Occipital lobe (tissue), 2 donors: ENCODE data around the gene KCNH5. TPM values are rescaled to one million over a fixed set of nuclear protein-coding genes. Genes with fewer than 3 reads are reported as not detected.
"Not testable (repeated sequence)": the region's sequence is repeated elsewhere in the genome, so short reads cannot be mapped to it uniquely, and the experiment has no call there.

Experiments
- DNase-seq: peaks from one replicate; lab custom pipeline; 2025; lab: John Stamatoyannopoulos, UW
- total RNA-seq: library from RNA; depleted of rRNA; stranded (reverse); fragments of >200 nt; gene quantifications from one replicate; pipeline ENCODE4 v1.2.3, GENCODE V29; 2014

Gene KCNH5
- total RNA-seq, 1 donor from 2014 or later, result 23.9 TPM

- DNase-seq, result not testable (repeated sequence)
These were observed 298.4 kb downstream of the KCNH5 start for GRCh38 chr14:62746881-62747280.

- DNase-seq, result no peak
These were observed 299.8 kb downstream of the KCNH5 start for GRCh38 chr14:62745496-62745895.

GRCh38 chr14:62743560-62743959 is 301.7 kb downstream of the KCNH5 start:
- no peak for DNase-seq

DNA sequence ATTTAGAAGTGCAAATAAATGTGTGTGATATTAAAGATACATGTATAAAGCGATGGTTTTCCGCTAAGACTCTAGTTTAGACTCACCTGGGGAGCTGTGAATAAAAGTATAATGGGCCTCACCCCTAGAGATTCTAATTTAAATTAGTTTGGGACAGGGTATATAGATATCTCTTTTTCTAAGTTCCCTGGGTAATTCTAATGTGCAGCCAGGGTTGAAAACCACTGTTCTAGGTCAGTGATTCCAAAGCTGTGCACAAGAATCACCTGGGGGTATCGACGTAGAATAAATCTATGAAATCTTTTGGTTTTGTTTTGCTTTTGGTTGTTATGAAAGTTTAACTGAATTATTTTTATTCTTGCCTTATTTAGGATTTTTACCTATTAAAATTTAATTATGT is 302.1 kb downstream of the KCNH5 start:
- no peak for DNase-seq

GRCh38 chr14:62739647-62740046 is 305.6 kb downstream of the KCNH5 start:
- no peak for DNase-seq

GRCh38 chr14:62736048-62737043 is 308.9 kb downstream of the KCNH5 start:
- no peak for DNase-seq

- DNase-seq, result no peak
These were observed 310.4 kb downstream of the KCNH5 start for GRCh38 chr14:62734831-62735230.

DNA sequence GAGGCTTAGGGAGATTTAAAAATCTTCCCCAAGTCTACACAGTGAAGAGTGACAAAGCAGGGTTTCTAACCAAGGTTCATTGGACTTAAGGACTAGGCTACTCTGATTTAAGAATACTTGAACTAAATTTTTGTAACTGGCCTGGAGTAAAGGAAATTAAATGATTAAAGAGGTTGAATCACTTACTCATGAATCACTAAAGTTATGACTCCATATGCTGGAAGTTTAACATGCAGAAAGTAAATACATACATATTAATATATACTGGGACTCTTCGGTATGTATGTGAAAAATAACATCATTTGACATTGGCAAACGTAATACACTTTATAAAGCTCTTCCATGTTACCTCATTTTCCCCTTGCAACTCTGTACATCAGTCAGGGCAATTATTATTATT is 322.9 kb downstream of the KCNH5 start:
- no peak for DNase-seq

GRCh38 chr14:62718629-62719028 is 326.6 kb downstream of the KCNH5 start:
- no peak for DNase-seq

- DNase-seq, result no peak
These were observed 333.8 kb downstream of the KCNH5 start for GRCh38 chr14:62711351-62712023.

- no peak for DNase-seq
These were observed 334.4 kb downstream of the KCNH5 start for GRCh38 chr14:62710811-62711210.

DNA sequence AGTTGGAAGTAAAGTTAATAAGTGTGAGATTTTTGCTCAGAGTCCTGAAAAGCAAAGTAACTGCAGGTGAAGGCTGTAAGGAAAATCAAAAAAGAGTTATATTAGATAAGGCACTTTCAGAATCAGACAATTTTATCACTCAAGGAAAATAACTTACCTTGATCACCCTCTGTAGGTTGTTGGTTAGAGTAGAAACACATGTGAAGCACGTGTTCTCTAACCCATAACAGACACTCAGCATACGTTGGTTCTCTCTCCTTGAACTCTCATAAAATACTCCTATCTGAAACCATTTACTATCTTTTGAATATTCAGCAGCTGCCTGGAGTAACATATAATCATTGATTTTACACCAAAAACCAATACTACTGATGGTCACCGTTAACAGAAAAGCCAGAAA is 335.5 kb downstream of the KCNH5 start:
- DNase-seq, result no peak

DNA sequence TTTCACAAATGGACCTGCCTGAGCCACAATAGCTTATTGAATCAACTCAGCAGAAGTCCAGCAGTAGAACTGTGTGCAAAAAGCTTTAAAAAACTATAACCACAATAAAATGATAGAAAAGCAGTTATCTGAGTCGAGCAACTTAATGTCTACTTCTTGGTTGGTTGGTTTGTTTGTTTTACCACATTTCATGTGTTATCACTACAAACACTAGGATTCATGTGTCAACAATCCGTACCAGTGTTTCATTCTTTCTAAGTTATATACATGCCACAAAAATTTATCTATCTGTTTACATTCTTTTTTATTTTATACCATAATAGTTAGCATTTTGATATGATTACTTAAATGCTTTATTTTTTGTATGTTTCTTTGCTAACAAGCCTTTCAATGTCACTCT is 339.0 kb downstream of the KCNH5 start:
- no peak for DNase-seq

GRCh38 chr14:62697461-62697860 is 347.8 kb downstream of the KCNH5 start:
- no peak for DNase-seq

- no peak for DNase-seq
These were observed 348.3 kb downstream of the KCNH5 start for GRCh38 chr14:62696929-62697328.

GRCh38 chr14:62696331-62696924 is 348.8 kb downstream of the KCNH5 start:
- no peak for DNase-seq

- no peak for DNase-seq
These were observed 351.2 kb downstream of the KCNH5 start for GRCh38 chr14:62694075-62694474.

GRCh38 chr14:62692490-62693106 is 352.7 kb downstream of the KCNH5 start:
- no peak for DNase-seq

DNA sequence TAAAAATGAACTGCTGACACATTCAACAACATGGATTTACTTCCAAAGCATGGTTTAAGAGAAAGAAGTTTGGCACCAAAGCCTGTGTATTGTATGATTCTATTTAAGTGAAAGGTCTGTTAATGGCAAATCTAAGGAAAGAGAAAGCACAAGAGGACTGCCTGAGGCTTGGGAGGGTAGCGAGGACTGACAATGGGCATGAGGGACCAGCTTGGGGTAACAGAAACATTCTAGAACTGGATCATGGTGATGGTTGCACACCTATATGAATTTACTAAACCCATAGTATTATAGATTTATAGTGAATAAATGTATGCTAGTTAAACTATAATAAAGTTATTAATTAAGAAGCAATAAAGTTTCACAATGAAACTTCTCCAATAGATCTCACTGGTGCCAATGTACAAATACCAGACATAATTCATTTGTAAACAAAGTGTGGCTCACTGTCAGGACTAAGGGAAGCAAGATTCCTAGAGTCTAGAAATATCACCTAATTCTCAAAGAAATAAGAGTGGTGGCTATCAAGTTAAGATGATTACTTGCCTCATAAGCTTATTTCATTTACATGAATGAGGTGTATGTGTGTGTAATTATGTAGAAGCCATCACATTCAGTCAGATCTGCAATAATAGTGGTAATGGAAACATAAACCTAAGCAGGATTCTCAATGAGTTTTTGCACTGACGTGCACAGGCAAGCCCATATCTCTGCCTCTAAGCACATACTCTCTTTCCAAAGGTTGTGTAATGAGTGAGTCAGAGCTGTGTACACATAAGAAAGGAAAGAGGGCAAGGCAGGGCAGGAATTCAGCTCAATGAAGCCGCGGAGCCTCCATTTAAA is 353.4 kb downstream of the KCNH5 start:
- DNase-seq, result no peak

DNA sequence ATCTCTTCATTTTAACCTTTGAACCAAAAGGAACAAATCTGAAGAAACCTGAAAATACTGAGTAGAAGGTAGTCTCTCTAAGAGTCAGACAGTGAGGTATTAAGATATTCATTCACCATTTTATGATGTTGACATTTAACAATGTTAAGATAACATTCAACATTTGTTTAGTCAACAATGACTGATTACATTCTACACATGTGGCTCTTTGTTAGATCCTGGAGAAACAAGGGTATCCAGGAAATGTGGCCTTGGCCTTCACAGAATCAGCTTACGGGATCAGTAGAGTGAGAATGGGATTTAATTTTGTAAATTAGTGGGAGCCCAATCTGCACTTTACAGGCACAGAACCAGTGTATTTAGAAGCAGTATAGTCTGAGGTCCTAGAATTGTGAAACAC is 355.5 kb downstream of the KCNH5 start:
- DNase-seq, result no peak

- no peak for DNase-seq
These were observed 357.4 kb downstream of the KCNH5 start for GRCh38 chr14:62687818-62688217.
